GM12892 (cell line): ENCODE results near the gene DDX31. TPM values are rescaled to one million over a fixed set of nuclear protein-coding genes. Genes with fewer than 3 reads are reported as not detected.
"Not testable (repeated sequence)": the region's sequence is repeated elsewhere in the genome, so short reads cannot be mapped to it uniquely, and the experiment has no call there.

Experiments
- DNase-seq: peaks from one replicate; pipeline ENCODE4 v3.0.0; 2011; ENCODE audit not compliant: insufficient read length
- FAIRE-seq: peaks from 2 replicates; lab custom pipeline; 2011; peaks lifted over from hg19 to GRCh38; lab: Jason Lieb, UNC
- POLR2A ChIP-seq: IDR thresholded peaks from 2 replicates; pipeline ENCODE4 v1.6.1; 2011; ENCODE audit warnings: low read depth, low read length, control low read depth
- POLR2AphosphoS5 ChIP-seq: IDR thresholded peaks from 2 replicates; pipeline ENCODE4 v1.6.1; 2011; ENCODE audit warnings: low read depth, low read length, control low read depth
- TAF1 ChIP-seq: IDR thresholded peaks from 2 replicates; pipeline ENCODE4 v1.6.1; 2011; ENCODE audit warnings: low read depth, mild to moderate bottlenecking, control low read depth, low read length, borderline replicate concordance
- polyA plus RNA-seq: library from polyadenylated mRNA; unstranded; fragments of >200 nt; gene quantifications from one replicate; pipeline ENCODE4 v1.2.1, GENCODE V29; 2012; ENCODE audit warnings: missing spikeins, inconsistent platforms; ENCODE audit not compliant: missing spikeins

The DDX31 gene
- 14.9 TPM for polyA plus RNA-seq

DNA sequence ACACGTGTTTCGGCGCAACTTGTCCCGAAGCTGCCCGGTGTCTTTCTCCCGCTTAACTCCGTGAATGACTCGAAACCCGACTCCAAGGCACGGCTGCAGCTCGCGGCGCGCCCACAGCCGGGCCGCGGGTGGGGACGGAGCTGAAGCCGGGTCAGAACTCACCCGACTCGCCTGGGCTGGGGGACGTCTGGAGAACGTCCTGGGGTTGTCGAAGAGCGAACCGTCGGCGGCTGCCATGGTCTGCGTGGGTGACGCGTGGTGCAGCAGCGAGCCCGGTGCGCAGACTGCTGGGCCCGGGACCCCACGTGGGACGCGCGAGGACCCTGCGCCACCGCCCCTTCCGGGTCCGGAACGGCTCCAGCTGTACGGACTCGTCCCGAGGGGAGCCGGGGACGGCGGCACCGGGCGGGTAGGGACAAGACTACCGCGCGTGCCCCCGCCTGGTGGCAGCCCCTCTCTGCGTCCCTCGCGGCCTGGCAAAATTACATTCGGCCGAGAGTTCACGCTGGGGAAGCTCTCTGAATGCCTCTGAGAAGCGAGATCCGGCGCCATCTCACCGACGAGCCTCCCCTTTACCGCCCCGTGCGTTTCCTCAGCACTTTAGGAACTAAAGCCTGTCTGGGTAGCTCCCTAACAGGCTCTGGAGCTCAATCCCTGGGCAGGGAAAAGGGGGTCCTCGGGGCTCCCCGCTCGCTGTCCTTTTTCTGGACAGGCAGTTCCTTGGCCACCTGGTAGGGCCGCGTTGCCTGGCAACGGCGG, at the start of gene DDX31:
TSS of gene DDX31 (minus strand) at position 286 of the 759 bp plus-strand sequence. CDS start at position 237, 49 bp downstream.
- DNase-seq (peak; percentile 90), FAIRE-seq (peak; percentile 89)

DNA sequence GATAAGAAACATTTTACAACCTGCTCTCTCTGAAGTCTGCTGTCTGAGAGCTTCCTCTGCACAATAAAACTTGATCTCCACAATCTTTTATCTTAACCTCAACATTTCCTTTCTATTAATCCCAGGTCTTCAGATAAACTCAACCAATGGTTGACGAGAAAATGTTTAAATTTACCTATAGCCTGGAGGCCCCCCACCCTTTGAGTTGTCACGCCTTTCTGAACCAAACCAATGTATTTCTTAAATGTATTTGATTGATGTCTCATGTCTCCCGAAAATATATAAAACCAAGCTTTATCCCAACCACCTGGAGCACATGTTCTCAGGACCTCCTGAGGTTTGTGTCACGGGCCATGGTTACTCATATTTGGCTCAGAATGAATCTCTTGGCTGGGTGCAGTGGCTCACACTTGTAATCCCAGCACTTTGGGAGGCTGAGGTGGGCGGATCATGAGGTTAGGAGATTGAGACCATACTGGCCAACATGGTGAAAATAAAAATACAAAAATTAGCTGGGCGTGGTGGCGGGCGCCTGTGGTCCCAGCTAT, 48.7 kb upstream of the DDX31 start:
- not testable (repeated sequence) for DNase-seq, FAIRE-seq

More for the DNA sequence above, at the start of gene DDX31:
- TF ChIP-seq POLR2A (peak; percentile 89; the same call in 1 of the 2 replicates), TAF1 (peak; percentile 6), POLR2AphosphoS5 (peak; percentile 88)

DNA sequence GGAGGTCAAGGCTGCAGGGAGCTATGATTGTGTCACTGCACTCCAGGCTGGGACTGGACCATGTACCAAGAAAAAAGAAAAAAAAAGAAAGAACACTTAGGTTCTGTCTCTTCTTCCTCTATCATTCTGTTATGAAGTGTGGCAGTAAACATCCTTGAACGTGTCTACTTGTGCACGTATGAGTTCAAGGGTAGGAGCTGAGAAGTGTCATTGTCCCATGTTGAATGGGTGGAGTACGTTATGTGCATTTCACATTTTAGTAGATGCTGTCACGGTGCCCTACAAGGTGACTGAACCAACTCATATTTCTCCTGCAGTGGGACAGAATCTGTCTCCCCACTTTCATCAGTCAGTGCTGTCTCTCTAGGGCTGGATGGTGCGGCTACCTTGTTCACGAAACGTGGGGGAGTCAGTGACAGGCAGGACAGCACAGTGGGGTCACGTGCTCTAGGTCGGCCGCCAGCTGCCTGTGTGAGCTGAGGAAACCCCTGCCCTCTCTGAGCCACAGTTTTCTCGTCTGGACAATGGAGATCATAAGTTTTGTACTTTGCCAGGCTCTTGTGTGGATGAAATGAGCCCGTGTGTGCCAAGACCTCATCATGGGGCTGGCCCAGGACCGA, 47.7 kb upstream of the DDX31 start:
- no peak for FAIRE-seq
- no peak for DNase-seq
- TF ChIP-seq TAF1, result no peak
- TF ChIP-seq POLR2A, result no peak
- no peak for TF ChIP-seq POLR2AphosphoS5

DNA sequence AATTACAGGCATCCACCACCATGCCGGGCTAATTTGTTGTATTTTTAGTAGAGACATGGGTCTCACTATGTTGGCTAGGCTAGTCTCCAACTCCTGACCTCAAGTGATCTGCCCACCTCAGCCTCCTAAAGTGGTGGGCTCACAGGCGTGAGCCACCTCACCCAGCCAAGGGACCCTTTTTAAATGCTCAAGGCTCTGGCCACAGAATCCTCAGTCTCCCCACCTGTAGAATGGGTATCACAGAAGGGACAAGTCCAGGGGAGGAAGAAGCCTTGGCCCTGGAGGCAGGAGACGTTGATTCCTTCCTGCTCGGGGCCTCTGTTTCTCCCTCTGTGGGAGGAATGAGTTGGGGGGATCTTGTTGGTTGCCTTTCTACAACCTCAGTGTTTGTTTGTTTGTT, 46.2 kb upstream of the DDX31 start:
- TF ChIP-seq POLR2AphosphoS5, result no peak
- TF ChIP-seq POLR2A, result no peak
- no peak for TF ChIP-seq TAF1
- FAIRE-seq, result no peak
- DNase-seq, result no peak

DNA sequence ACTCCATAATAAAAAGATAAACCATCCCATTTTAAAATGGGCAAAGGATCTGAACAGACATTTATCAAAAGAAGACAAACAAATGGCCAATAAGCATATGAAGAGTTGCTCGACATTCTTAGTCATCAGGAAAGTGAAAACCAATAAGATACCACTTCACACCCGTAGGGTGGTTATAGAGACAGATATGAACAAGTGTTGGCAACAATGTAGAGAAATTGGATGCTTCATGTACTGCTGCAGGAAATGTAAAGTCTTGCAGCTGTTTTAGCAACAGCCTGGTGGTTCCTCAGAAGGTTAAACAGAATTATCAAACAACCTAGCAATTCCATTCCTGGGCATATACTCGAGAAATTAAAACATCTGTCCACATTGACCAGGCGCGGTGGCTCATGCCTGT, 43.0 kb upstream of the DDX31 start:
- FAIRE-seq (no peak), DNase-seq (no peak)
- TF ChIP-seq TAF1 (no peak), POLR2A (no peak), POLR2AphosphoS5 (no peak)

DNA sequence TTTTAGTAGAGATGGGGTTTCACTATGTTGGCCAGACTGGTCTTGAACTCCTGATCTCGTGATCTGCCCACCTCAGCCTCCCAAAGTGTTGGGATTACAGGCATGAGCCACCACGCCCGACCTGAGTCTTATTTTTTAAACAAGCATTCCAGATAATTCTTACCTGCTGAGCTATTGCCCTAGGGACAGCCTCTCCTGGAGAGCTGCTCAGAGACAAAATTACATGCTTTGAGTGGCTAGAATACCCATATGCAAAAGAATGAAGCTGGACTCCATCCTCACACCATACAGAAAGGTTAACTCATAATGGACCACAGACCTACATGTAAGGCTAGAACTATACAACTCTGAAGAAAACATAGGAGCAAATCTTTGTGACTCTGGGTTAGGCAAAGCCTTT, 42.1 kb upstream of the DDX31 start:
- TF ChIP-seq TAF1 (no peak), POLR2A (no peak), POLR2AphosphoS5 (no peak)
- DNase-seq (no peak), FAIRE-seq (no peak)

DNA sequence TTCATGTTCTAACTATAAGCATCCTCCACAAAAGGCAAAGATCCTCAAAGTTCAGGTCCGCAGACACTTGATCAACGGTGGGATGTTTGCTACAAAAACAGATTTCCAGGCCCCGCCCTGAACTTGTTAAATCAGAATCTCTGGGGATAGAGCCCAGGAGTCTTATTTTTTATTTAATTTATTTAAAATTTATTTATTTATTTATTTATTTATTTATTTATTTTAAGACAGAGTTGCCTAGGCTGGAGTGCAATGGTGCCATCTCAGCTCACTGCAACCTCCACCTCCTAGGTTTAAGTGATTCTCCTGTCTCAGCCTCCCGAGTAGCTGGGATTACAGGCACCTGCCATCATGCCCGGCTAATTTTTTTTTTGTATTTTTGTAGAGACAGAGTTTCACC, 41.4 kb upstream of the DDX31 start:
- FAIRE-seq, DNase-seq: not testable (repeated sequence)

DNA sequence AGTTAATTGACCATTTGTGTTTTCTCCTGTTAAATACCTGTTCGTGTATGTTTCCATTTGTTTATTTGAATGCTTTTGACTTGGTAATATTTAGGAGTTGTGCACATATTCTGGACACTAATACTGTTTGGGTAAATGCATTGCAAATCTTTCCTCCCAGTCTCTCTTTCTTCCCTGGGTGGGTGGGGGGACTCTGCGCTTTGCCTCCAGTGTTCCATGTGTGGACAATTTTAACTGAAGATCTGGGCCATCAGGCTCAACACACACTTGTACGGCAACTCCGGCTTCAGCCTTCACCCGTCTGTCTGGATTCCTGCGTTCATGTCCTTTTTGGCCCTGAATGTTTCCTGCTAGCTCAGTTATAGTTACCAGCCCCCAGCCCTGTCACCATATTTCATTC, 40.5 kb upstream of the DDX31 start:
- DNase-seq (no peak), FAIRE-seq (no peak)
- TF ChIP-seq POLR2AphosphoS5 (no peak), POLR2A (no peak), TAF1 (no peak)

DNA sequence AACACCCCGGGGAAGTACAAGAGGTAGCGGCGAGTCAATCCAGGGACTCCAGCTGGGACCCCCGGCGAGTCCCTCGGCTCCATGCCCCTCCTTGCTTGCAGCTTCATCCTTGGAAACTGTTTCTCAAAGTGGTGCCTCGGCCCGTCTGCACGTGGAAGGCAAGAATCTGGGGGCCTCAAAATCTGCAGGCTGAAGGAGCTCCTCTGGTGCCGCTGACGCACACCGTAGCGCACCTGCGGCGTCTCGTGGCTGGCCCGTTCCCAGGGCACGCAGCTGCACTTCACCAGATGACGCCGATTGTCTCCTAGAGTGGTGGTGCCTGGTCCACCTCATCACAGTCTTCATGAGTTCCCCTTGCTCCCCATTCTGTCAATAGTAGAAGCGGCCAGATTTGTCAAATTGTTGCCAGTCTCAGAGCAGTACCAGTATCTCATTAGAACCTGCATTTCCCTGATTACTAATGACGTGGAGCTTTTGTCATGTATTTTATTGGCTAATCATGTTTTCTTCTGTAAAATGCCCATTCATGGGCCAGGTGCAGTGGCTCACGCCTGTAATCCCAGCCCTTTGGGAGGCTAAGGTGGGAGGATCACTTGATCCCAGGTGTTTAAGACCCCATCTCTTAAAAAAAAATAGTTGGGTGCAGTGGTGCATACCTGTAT, 39.1 kb upstream of the DDX31 start:
- FAIRE-seq (no peak), DNase-seq (no peak)

DNA sequence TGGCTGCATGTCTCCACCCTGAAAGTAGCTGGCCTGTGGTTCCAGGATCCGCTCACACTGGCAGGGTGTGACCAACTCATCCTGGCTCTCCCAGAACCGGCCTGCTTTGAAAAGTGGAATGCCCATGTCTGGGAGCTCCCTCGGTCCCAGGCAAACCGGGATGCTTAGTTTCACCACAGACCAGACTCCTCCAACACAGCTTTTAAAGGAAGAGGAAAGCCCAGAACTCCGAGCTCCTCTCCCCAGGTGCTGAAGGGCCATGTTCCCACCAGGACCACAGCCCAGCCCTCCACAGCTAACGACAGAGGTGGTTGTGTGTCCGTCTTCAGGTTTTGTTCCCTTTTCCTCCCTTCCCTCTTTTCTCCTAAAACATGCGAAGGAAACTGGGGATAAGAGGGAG, 38.5 kb upstream of the DDX31 start:
- FAIRE-seq, result no peak

More for the DNA sequence above, 39.1 kb upstream of the DDX31 start:
- TF ChIP-seq TAF1 (no peak), POLR2A (no peak), POLR2AphosphoS5 (no peak)

DNA sequence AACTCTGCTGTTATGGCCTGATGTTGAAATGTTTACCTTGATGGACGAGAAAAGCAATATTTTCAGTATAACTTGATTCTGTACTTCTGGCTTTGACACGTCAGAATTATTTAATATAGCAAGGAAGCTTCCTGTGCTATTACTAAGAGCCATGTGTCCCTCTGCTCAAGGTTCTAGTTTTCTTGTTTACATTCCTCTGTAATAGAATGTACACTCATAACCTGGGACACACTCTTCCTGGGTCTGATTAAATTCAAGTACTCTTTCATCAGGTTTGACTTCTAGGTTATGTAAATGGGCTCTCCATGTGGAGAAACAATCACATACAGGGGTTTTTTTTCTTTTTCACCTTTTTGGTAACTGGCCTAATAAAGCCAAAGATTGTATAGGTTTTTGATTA, 33.6 kb upstream of the DDX31 start:
- TF ChIP-seq POLR2AphosphoS5 (no peak), TAF1 (no peak), POLR2A (no peak)
- no peak for FAIRE-seq
- DNase-seq, result no peak

More for the DNA sequence above, 38.5 kb upstream of the DDX31 start:
- DNase-seq, result no peak
- TF ChIP-seq TAF1 (no peak), POLR2AphosphoS5 (no peak), POLR2A (no peak)

DNA sequence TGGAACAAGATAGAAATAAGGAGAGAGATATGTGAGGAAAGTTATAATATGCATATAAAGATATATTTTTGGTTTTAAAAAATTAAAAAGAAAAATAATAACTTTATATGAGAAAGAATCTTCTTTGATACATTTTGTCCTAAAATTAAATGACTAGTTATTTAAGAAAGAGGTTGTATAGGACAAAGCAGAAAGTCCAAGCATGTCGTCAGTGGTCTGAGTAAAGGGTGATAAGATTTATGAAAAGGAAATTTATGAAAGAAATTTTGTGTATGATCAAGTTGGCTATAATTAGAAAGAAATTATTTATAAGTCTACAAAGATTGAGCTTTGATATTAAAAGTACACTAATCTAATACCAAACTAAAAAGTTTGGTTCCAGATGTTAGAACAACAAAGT, 32.5 kb upstream of the DDX31 start:
- DNase-seq (no peak), FAIRE-seq (no peak)
- TF ChIP-seq TAF1 (no peak), POLR2A (no peak), POLR2AphosphoS5 (no peak)
